8988T (cell line): ENCODE results near the gene TMEM150B.
"Not testable (repeated sequence)": the region's sequence is repeated elsewhere in the genome, so short reads cannot be mapped to it uniquely, and the experiment has no call there.

Experiments
- DNase-seq: peaks from one replicate; pipeline ENCODE4 v3.0.0; 2011

Gene TMEM150B

DNA sequence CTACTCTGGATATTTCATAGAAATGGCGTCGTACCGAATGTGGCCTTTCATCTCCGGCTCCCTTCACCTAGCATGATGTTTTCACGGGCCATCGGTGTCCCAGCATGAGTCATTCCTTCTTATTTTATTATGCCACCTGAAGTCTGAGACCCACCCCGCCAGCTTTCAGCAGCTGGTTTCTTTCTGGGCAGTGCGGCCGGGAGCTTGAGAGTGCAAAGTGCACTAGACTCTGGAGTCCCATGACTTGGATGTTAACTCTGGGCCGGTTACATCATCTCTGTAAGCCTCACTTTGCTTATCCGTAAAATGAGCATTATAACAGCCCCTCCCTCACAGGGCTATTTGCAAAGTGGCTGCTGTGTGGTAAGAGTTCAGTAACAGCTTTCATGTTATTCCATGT is 8.7 kb upstream of the TMEM150B start:
- no peak for DNase-seq

DNA sequence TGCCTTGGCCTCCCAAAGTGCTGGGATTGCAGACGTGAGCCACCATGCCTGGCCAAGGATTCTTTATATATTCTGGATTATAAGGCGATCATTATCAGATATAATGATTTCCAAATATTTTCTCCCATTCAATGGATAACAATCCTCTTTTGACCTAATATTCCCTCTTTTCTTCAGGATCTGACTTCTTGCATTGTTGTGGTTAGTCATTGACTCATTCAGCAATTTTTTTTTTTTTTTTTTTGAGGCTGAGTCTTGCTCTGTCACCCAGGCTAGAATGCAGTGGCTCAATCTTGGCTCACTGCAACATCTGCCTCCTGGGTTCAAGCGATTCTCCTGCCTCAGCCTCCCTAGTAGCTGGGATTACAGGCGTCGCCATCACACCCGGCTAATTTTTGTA is 4.7 kb upstream of the TMEM150B start:
- DNase-seq = not testable (repeated sequence)

DNA sequence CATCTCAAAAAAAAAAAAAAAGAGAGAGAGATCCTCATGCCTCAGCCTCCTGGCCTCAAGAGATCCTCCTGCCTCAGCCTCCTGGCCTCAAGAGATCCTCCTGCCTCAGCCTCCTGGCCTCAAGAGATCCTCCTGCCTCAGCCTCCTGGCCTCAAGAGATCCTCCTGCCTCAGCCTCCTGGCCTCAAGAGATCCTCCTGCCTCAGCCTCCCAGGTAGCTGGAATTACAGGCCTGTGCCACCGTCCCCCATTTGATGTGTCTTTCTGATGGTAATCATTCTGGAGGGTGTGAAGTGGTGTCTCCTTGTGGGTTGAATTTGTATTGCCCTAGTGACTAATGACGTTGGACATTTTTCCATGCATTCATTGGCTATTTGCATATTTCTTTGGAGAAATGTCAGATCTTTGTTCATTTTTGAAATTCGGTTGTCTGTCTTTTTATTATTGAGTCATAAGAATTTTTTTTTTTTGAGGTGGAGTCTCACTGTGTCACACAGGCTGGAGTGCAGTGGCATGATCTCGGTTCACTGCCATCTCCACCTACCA is 3.7 kb upstream of the TMEM150B start:
- not testable (repeated sequence) for DNase-seq

DNA sequence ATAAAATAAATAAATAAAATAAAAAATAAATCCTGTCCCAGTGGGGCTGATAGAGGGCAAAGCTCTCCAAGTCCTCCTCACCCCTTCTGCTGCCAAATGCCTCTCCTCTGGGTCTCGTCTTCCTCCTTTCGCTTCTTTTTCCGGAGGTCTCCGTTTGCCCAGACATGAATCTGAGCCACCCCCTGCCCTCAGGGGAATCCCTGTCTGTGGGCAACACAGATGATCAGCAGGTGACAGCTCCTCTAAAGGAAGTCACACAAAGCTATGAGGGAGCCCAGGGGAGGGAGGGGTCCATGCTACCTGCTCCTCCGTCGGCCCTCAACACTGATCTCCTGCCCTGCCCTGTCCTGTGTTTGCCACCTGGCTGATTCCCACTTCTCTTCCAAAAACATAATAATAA is 479 bp downstream of the TMEM150B start:
- DNase-seq = no peak

DNA sequence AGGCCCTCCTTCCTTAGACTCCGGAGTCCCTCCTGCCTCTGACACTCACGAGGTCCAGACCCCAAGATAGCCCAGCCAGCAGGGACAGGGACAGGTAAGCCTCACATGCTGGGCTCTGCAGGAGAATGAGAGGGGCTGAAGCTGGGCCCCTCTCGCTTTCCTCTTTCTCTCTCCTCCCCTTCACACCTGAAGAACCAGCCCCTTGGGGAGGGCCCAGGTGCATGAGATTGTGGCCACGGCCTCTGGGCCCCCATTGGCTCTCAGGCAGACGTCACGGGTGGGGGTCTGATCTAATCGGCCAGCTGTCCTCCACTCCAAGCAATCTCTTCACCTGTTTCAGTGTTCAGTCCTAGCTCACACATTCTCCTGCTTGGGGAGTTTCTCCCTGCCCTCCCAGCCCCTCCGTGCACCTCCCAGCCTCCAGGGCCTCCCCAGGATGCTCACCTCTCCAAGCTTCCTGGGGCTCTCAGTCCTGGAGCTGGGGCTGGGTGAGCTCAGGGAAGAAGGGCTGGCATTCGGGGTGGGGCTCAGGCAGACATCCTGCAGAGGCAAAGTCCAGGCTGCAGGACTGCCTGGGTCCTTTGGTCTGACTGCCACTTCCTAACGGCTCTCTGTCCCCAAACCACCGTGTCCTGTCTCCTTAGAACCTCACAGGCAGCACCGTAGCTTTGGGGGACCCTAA is 2.8 kb downstream of the TMEM150B start:
- no peak for DNase-seq

DNA sequence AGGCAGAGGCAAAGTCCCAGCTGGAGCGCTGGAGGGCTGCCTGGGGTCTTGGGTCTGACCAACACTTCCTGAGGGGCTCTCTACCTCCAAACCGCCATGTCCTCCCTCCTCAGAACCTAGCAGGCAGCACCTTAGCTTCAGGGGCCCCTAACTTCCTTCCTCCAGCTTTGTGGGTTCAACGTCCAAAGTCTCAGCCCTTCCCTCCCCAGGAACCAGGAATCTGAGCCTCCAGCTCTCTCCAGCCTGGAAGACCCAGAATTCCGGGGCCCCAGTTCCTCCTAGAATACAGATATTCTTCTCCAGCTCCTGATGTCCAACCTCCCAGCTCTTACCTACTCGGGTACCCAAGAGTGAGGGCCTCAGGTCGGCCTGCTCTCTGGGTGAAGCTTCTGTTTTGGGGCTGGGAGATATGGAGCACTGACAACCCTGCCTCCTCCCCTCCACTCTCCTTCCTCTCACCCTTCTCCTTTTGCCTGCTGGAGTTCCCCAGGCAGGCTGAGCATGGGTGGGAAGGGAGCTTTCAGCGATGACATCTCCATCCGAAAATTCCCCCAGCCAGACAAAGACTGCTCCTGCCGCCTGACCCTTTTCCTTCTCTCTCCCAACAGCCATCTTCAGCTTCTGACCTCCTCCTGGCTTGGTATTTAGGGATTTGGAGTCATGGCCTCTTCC is 3.5 kb downstream of the TMEM150B start:
- no peak for DNase-seq

DNA sequence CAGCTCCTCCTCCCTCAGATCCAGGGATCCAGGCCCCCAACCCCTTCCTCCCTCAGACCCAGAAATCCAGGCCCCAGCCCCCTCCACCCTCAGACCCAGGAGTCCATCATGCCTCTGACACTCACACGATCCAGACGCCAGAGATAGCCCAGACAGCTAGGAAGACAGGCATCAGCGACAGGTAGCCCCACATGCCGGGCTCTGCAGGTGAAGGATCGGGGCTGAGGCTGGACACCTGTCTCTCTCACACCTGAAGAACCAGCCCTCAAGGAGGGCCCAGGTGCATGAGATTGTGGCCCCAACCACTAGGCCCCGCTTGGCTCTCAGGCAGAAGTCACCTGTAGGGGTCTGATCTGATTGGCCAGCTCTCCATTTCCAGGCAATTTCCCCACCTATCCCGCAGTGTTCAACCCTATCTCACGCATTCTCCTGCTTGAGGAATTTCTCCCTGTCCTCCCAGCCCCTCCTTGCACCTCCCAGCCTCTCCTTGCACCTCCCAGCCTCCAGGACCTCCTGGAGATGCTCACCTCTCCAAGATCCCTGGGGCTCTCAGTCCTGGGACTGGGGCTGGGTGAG is 4.2 kb downstream of the TMEM150B start:
- no peak for DNase-seq

DNA sequence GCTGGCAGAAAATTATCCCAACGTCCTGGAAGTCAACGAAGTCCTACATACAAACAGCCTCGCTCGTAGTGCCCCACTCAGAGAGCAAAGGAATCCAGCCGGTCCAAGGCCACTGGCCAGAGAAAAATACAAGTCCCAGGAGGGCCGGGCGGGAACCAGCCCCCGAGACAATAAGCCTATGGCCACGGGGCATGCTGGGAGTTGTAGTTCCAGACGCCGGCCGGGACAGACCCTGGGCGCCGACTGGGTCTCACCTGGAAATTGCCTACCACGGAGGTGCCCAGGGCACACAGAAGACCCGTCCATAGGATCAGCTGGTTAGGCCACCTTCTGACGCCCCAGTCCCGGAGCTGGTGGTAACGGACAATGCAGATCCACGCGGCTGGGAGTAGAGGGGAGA is 5.4 kb downstream of the TMEM150B start:
- DNase-seq = peak; percentile 81

DNA sequence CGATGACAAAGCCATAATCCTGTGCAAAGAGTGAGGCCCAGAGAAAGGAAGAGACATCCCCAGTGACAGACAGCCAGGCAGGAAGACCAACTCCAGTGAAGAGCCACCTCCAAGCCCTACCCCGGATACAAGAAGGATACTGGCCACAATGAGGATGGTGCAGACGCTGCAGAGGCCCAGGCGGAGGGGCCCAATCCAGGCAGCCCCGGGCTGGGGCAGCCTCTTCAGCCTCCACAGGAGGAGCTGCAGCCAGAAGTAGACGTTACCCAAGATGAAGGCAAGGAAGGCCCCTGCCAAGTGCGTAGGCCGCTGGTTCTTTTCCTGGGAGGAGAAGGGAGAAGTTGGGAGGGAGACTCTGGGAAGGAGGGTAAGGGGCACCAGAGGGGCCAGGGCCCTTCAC is 8.5 kb downstream of the TMEM150B start:
- no peak for DNase-seq

DNA sequence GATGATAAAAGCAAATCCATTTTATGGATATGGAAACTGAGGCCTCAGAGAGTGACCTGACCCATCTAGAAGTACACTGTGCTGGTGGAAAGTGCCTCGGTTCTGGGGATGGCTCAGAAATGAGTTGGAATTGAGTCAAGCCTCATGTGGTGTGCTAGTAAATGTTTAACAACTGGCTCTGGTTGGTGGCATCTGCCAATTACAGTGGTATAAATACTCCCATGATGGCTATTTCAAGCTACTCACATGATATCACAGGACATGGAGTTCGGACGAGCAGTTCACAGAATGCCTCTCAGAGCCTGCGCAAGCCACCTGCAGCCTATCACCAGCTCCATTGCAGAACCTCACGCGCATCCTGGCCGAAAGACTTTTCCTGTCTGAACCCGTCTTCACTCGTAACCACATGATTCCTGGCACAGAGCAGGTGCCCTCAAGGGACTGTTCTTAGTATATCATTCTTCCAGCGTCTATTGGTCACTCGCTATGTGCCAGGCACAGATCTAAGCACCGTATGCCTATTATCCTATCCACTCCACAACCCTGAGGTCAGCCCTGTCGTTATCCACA is 9.1 kb downstream of the TMEM150B start:
- DNase-seq = no peak

DNA sequence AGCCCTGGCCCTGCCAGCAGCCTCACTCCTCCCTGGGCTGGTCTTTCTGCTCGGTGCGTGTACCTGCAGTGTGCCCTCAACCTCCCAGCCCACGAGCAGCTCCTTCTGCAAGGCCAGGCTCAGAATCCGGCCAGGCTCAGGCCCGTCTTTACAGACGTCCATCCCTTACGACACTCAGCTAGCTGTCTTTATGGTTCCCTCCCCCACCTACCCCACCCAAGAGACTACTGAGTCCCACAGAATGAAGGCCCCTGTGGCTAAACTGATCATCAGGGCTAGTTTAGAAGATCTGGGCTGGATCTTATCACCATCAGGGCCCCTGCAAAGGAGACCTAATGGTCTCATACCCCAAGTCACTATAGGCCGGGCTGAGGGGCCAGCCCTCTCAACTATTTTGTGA is 10.7 kb downstream of the TMEM150B start:
- DNase-seq = no peak

DNA sequence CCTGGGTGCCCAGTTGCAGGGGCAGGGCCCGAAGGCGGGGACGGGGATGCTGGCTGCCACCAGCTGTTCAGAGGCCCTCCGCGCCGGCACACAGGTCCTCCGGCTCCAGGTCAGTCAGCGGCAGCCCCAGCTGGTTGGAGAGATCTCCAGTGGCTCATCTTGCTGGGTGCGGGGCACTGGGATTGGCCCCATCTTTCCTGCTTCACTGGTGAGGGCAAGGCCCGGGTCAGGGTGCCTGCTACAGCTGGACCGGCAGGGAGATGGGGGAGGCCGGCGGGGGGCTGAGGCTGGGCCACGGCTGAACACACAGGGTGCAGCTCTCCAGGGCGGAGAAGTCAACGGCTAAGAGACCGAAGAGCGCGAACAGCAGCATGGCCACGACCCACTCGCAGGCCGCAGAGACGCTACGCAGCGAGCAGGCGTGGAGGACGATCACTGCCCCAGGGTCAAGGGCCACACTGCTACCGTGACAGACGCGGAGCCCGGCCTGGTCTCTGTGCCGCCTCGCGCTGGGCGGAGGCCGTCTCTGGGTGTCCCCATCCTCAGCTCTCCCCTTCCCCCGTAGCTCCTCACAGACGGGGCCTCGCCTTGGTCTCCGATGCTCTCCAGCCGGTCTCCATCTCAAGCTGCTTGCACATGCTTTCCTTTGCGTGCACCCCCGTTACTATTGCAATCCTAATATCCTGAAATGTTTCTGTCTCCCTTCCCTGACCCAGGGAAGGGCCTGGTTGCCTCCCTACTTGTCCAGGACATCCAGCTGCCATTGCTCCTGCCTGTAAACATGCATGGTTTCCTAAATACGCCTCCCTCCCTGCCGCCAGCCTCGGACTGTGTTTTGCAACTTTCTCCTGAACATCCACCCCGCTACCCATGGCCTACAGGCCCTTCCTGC is 12.3 kb downstream of the TMEM150B start:
- no peak for DNase-seq

DNA sequence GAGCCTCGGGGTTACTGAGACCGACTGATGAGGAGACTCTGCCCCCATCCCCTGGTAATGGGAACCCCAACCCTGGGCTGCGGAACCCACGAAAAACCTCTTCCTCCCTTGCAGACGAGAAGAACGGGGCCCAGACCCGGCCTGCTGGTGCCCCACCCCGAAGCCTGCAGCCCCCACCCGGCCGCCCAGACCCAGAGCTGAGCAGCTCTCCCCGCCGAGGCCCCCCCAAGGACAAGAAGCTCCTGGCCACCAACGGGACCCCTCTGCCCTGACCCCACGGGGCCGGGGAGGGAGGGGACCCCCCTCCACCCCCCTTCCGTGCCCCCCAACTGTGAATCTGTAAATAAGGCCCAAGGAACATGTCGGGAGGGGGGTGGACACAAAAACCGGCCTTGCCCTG is 13.3 kb downstream of the TMEM150B start:
- DNase-seq = peak; percentile 9

DNA sequence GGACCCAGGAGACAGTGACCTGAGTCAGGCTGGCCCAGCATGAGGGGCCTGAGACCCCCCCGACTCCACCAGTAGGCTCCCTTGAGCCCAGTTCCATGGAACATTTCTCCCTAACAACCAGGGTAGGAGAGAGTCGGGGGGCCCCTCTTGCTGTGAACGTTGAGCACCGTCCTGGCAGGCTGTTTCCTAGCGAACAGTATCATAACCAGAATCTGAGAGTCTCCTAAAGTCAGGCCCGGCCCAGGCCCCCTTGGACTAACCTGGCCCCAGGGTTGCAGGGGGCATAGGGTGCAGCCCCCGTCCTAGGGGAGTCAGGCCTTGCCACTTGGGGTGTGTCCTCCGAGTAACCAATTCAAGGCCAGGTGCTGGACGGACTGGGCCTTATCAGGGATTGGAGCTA is 13.7 kb downstream of the TMEM150B start:
- no peak for DNase-seq

DNA sequence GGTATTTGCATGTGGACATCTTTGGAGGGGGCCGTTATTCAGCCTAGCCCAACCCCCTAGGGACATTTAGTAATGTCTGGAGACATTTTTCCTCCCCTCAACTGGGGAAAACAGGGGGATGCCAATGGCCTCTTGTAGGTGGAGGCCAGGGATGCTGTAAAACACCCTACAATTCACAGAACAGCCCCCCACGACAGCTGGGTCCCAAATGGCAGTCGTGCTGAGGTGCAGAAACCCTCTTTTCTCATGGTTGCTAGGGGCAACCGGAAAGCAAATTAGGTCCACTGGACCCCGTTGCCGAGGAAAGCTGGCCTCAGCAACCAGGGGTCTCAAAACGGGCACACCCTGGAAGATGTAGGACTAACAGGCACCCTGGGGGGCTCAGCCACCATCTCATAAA is 14.6 kb downstream of the TMEM150B start:
- DNase-seq = no peak

DNA sequence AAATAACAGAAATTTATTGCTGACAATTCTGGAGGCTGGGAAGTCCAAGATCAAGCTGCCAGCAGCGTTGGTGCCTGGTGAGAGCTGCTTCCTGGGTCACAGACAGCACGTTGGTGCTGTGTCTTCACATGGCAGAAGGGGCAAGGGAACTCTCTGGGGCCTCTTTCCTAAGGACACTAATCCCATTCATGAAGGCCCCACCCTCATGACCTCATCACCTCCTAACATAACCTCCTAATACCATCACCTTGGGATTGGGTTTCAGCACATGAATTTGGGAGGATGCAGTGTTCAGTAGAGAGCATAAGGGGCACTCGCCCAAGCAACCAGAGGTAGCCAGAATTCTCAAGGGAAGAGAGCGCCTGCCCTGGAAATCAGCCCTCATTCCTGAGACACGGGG is 15.7 kb downstream of the TMEM150B start:
- no peak for DNase-seq

DNA sequence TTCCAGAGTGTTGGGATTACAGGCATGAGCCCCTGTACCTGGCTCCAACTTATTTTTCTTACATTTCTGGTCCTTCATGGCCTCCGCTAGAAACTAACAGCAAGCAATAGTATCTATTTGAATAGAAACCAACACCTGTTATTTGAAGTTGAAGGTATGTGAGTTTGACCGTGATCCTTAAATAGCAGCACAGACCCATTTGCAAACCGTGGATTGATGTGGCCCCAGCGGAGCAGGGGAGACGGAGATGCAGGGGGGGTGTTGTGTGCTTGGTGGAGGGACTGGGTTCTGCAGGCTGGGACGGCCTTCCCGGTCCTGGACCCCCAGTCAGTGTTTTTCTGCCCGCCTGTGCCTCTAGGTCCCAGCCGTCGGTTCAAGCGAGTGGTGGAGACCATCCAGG is 16.9 kb downstream of the TMEM150B start:
- peak; percentile 1 for DNase-seq

DNA sequence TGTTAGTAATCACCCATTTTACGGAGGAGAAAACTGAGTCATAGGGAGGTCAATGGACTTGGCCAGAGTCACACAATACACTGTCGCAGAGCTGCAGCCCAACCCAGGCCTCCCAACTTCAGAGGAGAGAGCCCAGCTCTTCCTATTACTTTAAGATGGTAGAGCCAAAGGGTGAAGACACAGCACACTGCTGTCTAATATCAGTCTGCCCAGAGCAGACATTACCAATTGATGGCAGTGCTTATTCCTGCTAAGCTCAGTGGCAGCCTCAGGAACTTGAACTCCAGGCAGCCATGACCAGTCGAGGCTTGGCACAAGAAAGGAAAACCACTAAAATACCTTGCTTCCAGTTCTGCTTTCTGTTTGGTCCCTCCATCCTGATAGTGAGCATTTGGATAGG is 18.4 kb downstream of the TMEM150B start:
- peak; percentile 10 for DNase-seq

DNA sequence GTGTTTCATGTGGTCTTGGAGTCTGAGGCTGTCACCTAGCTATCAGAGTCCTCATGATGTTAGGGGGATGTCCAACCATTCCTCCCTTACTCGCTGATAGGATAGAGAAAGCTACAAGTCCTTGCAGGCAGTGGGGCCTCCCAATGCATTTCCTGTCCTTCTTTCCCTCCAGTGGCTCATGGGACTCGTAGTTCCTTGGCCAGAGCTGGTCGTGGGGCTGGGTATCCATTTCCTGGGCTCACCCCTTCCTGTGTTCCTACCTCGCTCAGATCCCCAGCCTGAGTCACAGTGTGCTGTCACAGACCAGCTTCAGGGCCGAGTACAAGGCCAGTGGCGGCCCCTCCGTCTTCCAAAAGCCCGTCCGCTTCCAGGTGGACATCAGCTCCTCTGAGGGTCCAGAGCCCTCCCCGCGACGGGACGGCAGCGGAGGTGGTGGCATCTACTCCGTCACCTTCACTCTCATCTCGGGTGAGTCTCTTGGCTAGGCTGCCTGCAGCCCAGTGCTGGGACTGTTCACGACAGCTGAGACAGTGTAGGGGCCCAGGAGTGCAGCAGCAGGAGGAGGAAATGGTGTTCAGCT is 19.1 kb downstream of the TMEM150B start:
- peak; percentile 32 for DNase-seq

DNA sequence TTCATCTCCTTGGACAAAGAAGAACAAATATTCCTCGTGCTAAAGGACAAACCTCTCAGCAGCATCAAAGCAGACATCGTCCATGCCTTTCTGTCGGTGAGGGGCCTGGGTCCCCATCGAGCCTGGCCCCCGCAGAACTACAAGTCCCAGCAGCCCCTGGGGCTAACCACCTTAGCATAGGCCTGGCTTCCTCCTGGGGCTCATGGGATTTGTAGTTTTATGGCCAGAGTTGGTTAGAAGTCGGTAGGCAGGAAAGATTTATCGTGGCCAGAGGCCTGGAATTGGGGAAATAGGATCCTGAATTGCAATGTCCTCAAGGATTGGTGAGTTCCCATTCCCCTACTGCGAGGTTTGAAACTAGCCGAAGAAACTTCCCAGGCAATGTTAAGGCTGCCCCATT is 19.6 kb downstream of the TMEM150B start:
- DNase-seq = peak; percentile 79

DNA sequence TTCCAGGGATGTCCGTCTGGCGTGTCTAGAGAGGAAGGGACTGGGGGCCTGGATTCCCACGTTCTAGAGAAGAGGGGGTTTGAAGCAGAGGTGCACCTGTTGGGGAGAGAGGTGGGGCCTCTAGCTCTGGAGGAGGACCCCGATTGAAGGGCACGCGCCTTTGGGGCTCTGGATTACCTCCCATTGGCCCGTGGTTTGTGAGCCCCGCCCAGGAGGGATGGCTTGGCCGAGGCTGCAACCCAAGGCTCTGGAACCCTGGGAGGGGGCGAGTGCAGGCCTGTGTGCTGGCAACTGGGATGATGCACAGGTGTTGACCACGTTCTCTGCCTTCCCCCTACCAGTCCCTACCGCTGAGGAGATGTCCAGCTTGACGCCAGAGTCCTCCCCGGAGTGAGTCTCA is 20.2 kb downstream of the TMEM150B start:
- no peak for DNase-seq

DNA sequence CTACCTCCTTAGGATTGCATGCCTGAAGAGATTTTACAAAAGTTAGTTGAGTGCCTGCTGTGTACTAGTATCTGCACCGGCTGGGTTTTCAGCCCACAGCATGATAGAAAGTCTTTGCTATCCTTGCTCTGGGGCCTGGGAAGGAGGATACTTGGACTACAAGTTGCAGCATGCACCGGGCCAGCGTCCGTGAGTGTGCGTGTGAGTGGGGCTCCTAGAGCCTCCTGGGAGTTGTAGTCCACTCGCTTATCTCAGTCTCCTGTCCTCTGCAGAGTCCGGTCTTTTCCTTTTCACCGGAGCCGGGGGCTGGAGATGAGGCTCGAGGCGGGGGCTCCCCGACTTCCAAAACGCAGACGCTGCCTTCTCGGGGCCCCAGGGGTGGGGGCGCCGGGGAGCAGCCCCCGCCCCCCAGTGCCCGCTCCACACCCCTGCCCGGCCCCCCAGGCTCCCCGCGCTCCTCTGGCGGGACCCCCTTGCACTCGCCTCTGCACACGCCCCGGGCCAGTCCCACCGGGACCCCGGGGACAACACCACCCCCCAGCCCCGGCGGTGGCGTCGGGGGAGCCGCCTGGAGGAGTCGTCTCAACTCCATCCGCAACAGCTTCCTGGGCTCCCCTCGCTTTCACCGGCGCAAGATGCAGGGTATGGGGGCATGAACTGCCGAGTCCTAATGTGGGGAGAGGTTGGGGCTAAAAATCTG is 20.7 kb downstream of the TMEM150B start:
- DNase-seq = peak; percentile 88
